HG03469 (cell line): ENCODE results near the gene SAMD8.
"Not testable (repeated sequence)": the region's sequence is repeated elsewhere in the genome, so short reads cannot be mapped to it uniquely, and the experiment has no call there.

ENCODE experiments used
- ATAC-seq: cut with Tn5 transposase; IDR thresholded peaks from one replicate; pipeline ENCODE4 v1.9.1; 2021; ENCODE audit warnings: mild to moderate bottlenecking, moderate library complexity, moderate number of reproducible peaks; ENCODE audit not compliant: unreplicated experiment

Gene SAMD8

DNA sequence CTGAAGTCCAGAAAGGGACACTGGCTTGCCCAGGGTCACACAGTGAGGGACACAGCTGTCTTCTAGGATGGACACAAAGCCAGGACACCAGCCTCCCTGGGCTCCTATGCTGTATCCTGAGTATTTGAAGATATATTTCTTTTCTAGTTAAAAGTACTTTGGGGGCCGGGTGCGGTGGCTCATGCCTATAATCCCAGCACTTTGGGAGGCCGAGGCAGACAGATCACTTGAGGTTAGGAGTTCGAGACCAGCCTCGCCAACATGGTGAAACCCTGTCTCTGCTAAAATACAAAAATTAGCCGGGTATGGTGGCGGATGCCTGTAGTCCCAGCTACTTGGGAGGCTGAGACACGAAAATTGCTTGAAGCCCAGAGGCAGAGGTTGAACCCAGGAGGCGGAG, 4.6 kb upstream of the SAMD8 start:
- ATAC-seq = not testable (repeated sequence)

DNA sequence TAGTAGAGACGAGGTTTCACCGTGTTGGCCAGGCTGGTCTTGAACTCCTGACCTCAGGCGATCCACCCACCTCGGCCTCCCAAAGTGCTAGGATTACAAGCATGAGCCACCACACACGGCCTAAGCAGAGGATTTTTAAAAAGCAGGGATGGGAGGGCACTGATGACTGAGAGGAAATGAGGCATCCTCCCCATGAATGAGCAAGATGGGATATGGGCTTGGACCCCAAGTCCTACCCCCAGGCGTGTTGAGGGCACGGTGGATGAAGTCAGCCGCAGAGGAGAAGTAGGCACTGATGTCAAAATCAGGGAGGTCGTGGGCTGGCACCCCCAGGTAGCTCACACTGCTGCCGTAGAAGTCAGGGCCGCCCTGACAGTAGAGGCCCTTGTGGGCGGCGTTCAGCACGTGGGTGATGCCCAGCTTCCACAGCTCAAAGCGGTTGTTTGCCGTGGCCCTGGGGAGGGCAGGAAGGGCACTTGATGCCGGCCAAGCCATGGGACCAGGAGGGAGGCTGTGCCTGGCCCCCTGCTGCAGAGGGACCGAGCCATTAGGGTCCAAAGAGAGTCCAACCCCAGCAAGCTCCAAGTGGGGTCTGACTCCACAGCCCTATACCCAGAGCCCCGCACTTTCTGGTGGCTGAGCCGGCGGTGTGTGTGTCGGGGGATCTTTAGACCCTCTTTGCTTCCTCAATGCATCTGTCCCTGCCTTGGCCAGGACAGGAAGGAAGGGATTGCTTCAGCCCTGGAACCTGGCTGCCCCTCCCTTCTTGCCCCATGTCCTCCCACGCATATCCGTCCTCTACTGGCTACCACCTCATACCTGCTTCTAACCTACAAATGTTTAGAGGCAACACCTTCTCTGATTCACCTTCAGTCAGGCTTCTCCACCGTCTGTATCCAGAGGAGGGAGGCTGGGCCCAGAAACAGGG, 3.4 kb upstream of the SAMD8 start:
- ATAC-seq = no peak

DNA sequence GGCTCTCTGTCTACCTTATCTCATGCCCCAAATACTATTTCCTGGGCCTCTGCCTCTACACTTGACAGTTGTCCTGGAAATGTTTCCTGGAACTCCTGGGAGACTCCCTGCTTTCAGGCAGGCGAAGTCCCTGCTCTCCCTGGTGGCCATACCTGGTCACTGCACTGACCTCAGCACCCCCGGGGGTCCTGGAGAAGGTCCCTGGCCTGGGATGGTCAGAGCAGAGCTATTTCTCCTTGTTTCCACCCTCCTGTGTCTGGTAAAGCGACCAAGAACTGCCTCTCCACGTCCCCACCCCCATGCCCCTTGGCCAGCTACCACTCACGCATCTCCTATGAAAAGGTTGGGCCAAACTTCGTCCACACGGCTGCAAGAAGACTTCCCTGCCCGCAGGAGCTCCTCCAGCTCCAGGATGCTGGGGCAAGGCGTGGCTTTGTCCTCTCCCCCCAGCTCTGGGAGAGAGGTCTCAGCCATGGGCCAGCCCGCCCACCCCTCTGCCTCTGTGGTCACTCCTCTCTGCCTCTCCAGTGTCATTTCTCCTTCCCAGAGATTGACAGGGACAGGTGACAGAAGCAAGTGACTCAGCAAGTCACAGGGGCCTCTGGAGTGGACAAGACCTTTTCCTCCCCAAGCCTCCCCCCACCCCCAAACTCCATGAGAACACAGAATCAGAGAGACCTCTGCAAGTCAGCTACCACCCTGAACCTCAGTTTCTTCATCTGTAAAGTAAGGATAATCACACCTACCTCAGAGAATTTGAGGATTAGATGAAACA, 2.6 kb upstream of the SAMD8 start:
- ATAC-seq = no peak

DNA sequence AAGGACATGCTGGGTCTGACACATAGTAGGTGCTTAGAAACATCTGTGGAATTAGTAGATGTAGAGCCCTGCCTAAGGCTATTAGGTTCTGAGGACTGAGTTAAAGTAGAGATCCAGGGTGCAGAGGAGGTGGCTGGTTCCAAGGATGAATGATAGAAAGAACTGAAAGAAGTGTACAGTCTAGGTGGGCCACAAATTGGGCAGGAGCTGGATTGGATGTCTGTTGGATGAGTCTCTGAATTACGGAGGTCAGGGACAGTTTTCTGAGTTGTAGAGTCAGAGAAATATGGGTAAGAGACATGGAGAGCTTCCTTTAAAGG, 2.0 kb upstream of the SAMD8 start:
- no peak for ATAC-seq

DNA sequence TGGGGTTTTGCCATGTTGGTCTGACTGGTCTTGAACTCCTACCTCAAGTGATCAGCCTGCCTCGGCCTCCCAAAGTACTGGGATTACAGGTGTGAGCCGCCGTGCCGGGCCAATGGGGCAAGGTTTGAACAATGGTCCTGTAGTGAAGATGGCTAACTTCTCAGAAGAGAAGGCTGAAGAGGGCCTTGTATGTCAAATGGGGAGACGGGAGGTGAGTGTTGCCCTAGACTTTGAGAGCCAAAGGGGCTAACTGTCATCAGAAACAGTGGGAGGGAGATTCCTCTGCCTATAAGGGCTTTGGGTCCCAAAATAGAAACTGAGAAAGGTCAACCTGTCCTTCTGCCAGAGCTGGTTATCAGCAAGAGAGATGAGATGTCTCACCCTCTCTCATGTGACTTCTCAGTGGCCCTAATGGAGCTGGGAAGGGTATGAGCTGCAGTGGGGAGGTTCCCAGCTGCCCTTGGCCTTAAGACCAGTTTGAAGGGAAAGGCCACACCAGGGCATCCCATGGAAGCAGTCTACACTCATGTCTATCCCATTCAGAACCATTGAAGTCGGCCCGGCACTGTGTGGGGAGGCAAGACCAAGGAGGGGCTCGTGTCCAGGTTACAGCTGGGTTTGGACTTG, 1.3 kb upstream of the SAMD8 start:
- ATAC-seq = no peak

DNA sequence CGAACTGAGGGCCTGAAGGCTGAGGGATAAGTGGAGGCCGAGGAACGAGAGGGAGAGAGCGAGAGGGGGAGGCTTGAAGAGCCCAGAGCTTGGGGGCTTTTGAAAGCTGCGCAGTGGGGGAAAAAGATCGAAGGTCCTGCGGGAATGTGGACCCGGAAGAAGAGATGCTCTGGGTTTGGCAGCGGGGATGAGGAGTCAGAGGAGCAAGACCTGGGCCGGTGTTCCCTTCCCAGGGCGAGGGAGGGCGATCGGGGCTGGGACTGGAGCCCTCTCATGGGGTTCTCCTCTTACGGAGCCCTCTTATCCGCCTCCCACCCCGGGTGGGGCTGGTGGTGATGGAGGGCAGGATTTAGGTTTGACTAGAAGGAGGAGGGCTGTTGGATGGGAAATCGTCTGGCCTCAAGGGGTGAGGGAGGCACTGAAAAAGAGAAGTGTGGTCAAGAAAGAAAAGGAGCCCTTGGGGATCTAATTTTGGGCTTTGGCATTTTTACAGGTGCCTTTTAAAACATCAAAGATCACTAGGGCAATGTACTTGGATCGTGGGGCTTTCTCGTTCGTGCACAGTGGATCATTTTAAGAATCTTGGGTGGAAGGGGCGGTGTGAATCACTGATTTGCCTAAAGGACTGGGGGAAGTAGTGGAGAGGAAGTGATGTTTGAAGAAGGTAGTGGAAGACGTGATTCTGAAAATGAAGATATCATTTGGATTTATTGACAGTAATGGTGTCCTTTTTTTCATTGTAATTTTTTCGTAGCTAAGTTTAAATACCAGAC, 637 bp downstream of the SAMD8 start:
- ATAC-seq = no peak

DNA sequence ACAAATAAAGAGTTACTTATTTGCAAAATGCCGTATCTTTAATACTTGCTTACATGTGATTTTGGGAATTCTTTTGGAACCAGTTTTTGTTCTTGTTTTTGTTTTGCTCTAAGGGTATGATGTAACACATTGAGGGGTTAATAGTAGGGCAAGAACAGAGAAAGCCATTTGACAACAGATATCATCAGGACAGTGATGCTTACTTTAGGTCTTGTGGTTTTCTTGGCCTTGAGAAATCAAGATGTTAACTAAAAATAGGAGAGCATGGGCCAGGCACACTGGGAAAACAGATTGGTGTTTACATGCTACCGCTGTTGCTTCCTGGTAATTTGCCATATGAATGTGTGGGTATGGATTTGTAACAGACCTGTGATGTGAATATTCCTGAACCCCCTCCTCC, 3.7 kb downstream of the SAMD8 start:
- no peak for ATAC-seq

DNA sequence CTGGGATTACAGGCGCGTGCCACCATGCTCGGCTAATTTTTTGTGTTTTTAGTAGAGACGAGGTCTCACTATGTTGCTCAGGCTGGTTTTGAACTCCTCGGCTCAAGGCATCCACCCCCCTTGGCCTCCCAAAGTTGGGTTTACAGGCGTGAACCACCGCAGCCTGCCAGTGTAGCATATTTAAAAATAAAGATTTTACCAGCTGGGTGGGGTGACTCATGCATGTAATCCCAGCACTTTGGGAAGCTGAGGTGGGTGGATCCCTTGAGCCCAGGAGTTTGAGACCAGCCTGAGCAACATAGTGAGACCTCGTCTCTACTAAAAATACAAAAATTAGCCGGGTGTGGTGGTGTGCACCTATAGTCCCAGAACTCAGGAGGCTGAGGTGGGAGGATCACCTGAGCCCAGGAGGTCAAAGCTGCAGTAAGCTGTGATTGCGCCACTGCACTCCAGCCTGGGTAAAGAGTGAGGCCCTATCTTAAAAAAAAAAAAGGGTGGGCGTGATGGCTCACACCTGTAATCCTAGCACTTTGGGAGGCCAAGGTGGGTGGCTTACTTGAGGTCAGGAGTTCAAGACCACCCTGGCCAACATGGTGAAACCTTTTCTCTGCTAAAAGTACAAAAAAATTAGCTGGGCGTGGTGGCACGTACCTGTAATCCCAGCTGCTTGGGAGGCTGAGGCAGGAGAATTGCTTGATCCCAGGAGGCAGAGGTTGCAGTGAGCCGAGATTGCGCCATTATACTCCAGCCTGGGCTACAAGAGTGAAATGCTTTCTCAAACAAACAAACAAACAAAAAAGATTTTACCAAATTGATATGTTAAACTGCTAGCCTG, 5.7 kb downstream of the SAMD8 start:
- not testable (repeated sequence) for ATAC-seq

DNA sequence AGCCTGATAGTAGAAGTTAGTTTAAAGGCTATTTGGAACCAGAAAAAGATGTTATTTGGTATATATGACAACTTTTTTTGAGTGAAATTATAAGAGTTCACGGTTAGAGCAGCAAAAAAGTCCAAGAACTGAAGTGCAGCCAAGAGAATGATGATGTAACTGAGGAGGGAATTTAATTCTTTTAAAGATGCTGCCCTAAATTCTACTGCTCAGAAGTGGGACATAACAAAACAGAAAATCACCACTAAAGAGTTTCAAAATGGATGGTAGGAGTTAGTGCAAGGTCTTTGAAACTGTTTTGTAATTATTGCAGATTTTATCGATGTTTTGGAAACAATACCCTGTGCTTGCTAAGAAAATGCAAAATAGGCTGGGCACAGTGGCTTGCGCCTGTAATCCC, 6.5 kb downstream of the SAMD8 start:
- no peak for ATAC-seq

DNA sequence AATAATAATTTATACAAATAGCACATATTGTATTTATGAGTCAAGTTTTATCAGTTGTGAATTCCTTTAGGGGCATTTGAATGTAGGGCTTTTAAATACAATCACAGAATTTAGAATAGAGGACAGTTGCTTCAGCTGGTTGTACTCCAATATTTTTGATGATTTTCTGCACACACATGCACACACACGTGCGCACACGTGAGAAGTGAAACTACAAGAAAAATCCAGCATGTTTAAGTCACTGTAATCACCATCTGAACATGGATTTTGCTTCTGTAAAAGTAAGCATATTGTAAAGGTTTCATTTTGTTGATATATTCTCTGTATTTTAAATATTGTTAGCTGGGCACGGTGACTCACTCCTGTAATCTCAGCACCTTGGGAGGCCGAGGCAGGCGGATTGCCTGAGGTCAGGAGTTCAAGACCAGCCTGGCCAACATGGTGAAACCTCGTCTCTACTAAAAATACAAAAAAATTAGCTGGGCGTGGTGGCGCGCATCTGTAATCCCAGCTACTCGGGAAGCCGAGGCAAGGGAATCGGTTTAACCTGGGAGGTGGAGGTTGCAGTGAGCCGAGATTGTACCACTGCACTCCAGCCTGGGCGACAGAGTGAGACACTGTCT, 8.1 kb downstream of the SAMD8 start:
- not testable (repeated sequence) for ATAC-seq

DNA sequence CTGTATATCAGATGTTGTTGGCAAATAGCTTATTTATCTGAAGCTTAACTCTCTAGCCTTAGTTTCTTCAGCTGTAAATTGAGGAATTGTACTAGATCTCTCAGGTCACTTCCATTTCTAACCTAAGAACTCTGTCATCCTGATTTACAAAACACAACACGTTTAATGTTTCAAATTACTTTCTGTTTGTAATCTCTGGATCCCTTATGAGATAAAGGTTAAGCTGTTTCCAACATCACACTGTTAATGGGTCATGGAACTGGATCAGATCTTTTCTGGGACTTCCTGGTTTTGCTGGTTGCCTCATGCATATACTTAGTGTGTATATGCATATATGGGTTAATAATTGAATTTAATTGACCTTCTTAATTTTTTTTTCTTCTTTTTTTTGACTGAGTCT, 9.9 kb downstream of the SAMD8 start:
- ATAC-seq = no peak

DNA sequence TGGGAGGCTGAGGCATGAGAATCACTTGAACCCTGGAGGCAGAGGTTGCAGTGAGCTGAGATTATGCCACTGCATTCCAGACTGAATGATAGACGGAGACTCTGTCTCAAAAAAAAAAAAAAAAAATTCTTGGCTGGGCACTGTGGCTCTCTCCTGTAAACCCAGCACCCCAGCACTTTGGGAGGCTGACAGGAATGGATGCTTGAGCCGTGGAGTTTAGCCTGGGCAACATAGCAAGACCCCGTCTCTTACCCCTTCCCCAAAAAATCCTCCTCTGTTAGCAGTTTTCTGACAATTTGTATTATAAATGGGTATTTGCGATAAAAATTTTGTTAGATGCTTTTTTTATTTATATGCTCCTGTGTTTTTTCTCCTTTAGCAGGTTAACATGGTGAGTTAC, 11.0 kb downstream of the SAMD8 start:
- no peak for ATAC-seq

DNA sequence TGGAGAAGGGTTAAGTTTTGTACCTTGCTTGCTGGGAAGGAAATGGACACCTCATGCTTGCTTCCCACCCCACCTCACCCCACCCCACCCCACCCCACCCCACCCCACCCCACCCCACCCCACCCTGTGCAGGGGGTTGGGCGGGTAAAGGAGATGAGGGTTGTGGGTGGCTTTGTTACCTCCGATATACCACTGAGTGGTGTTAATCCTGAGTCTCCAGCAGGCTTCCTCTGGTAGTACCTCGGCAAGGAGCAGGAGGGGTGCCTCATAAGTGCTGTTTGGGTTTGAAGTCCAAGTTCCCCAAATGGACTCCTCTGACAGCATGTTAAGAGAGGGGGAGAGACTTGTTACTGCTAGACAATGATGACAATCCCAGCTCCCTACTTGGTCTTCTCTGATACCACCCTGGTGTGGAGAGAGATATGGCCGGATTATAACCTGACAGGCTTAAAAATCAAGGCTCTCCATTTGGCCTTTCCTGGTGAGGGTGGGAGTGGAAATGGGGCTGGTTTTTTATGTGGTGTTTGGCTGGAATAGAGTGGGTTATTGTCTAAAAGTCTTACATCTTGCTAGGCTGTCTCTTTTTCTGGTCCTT, 11.7 kb downstream of the SAMD8 start:
- no peak for ATAC-seq

DNA sequence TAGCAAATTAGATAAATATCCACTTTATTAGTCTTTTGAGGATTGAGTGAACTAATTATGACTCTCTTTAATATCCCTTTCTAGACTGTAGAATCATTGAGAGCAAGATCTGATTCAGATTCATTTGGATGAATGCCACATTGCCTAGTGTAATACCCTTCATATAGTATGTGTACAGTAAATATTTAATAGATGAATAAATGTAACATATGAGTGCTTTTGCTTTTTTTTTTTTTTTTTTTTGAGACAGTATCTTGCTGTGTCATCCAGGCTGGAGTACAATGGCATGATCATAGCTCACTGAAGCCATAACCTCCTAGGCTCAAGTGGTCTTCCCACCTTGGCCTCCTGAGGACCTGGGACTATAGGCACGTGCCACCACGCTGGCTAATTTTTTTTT, 14.8 kb downstream of the SAMD8 start:
- ATAC-seq = no peak

DNA sequence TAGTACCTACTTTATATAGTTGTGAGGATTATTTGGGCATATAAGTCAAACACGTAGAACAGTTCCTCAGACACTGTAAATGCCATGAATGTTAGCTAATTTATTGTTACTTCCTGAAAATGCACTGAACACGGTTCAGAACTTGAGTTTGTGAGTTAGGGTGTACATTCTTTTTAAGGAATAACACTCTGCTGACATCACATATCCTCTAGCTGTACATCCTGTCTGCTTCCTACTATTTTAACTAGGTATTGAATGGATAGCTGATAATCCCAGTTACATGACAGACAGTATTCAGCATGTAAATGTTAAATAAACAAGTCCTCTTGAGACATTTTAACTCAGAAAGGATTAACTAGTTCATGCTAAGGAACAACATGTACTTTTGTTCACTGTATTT, 16.0 kb downstream of the SAMD8 start:
- ATAC-seq = no peak

DNA sequence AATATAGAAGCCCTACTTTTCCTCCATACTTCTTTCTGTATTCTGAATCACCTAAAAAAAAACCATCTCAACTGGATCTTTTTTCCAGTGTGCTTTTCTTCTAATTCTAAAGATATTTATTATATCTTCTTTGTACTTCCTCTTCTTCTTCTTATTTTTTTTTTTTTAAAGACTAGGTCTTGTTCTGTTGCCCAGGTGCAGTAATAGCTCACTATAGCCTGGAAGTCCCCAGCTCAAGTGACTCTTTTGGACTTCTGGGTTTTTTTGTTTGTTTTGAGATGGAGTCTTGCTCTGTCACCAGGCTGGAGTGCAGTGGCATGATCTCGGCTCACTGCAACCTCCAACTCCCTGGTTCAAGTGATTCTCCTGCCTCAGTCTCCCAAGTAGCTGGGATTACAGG, 17.5 kb downstream of the SAMD8 start:
- ATAC-seq = not testable (repeated sequence)

DNA sequence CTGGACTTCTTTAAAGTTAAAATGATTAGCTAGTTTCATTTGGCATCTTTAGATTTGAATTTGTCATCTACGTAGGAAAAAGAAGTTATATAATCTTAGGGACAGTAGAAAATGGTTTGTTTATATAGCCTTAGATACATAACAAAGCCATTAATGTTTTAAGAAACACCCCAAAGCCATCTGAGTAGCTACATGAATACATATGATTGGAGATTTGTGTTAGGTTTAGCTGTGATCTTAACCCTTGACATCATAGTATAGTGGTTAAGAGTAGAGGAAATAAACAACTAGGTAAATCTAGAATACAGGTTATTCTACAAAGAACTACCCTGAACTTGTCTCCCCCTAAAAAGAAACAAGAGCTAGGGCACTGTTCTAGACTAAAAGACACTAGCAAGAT, 18.1 kb downstream of the SAMD8 start:
- no peak for ATAC-seq

DNA sequence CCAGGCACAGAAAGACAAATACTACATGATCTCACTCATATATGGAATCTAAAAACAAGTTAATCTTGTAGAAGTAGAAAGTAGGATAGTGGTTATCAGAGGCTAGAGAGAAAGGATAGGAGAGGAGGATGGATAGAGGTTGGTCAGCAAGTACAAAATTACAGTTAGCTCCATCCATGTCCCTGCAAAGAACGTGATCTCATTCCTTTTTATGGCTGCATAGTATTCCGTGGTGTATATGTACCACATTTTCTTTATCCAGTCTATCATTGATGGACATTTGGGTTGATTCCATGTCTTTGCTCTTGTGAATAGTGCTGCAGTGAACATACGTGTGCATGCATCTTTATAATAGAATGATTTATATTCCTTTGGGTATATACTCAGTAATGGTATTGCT, 22.2 kb downstream of the SAMD8 start:
- ATAC-seq = not testable (repeated sequence)

DNA sequence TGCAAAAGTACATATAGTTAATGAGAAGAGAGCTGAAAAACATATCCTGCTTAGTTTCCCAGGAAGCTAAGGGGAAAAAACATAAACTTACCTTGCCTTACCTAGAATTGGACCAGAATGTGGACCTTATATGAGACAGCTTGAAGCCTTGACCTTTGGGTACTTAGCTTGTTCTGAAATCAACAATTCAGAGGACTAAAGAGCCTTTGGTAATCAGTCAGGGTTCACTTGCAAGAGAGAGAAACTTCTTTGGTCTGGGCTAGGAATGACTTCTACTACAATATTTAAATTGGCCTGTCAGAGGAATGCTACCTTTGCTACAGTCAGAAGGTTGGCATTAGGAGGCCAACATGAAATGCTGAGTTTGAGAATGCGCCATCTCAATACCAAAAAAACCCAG, 24.9 kb downstream of the SAMD8 start:
- no peak for ATAC-seq
